IgD-negative memory B cell (primary cell): ENCODE measurements around the gene KCNAB2. TPM values are rescaled to one million over a fixed set of nuclear protein-coding genes. Genes with fewer than 3 reads are reported as not detected.
"Not testable (repeated sequence)": the region's sequence is repeated elsewhere in the genome, so short reads cannot be mapped to it uniquely, and the experiment has no call there.

Experiments used
- H3K27ac Mint-ChIP-seq, 3 donors: one replicate each; pipeline ENCODE4 v1.8.0; 2020 to 2022; ENCODE audit warnings: mild to moderate bottlenecking in 3 of 3, mixed read lengths in 3 of 3, moderate library complexity in 1 of 3
- H3K27me3 Mint-ChIP-seq: one replicate; pipeline ENCODE4 v1.8.0; 2021; ENCODE audit warnings: mixed read lengths
- H3K36me3 Mint-ChIP-seq: one replicate; pipeline ENCODE4 v1.8.0; 2020; ENCODE audit warnings: mild to moderate bottlenecking, mixed read lengths
- H3K4me1 Mint-ChIP-seq, 3 donors: one replicate each; pipeline ENCODE4 v1.8.0; 2020 to 2022; ENCODE audit warnings: mixed read lengths in 3 of 3, mild to moderate bottlenecking in 1 of 3
- H3K4me3 Mint-ChIP-seq, 4 donors: one replicate each; pipeline ENCODE4 v1.8.0; 2020 to 2022; ENCODE audit warnings: mild to moderate bottlenecking in 4 of 4, mixed read lengths in 4 of 4, moderate library complexity in 3 of 4
- H3K9me3 Mint-ChIP-seq, 3 donors: one replicate each; pipeline ENCODE4 v1.8.0; 2020 to 2021; ENCODE audit warnings: mixed read lengths in 3 of 3, mild to moderate bottlenecking in 1 of 3
- polyA plus RNA-seq: library from polyadenylated mRNA; unstranded; fragments of 300-500 nt; fragmentation: Illumina TruSeq; gene quantifications from one replicate; pipeline ENCODE4 v1.2.3, GENCODE V29; 2021

KCNAB2 gene
- polyA plus RNA-seq, 1 donor from 2014 or later = 20.4 TPM

DNA sequence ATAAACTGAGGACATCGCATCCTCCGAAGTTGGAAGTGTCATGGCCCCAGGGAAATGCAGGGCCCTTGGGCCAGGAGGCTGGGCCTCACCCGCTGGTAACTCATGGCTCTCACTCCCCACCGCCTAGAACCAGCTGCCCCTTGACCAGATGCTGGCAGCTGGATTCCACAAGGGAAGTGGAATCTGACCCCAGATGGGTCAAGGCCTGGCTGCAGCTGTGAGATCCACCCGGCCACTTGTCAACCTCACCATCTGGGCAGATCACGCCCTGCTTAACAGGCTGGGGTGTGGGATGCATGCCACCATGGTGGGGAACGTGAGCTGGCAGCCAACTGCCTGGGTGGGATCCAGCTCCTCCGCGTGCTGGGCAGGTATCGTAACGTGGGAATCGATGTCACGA is 25.5 kb downstream of the KCNAB2 start:
- Mint-ChIP-seq H3K9me3 (no peaks in the 10 kb centered on the region), H3K4me1 (peaks cover 0 to 1% (median 0%) of the 10 kb centered on the region in 3 donors), H3K27me3 (no peaks in the 10 kb centered on the region), H3K4me3 (no peak overlapping the region), H3K36me3 (no peaks in the 10 kb centered on the region), H3K27ac (no peak overlapping the region)

DNA sequence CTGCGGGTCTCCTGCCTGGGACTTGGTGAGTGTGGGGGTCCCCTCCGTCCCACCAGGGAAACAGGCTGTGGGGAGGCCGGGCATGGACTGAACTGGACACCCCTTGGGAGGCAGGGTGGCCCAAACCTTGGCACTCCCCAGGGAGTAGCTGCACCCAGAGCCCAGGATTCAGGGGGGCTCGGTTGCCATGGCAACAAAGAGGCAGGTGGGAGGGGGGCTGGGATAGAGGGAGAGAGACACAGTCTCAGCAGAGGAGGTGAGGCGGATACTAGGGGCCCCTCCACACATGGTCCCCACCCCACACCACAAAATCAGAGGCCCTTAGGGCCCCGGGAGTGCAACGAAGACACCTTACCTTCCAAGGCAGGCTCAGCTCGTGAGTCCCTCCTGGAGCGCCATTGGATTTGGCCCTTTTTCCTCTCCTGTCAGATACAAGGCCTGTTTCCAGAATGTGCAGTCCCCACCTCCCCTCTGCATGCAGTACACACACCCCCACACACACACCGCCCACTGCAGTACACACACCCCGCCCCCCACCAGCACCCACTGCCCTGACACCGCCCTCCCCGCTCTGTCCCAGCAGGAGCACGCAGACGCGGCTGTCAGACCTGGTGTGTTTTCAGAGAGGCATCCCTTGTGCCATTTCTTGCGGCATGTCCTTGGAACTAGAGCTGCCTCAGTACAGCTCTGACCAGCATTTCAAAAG is 27.2 kb downstream of the KCNAB2 start:
- Mint-ChIP-seq H3K36me3 (no peaks in the 10 kb centered on the region), H3K27ac (no peak overlapping the region), H3K9me3 (no peaks in the 10 kb centered on the region), H3K4me1 (peaks cover 0 to 1% (median 0%) of the 10 kb centered on the region in 3 donors), H3K4me3 (no peak overlapping the region), H3K27me3 (no peaks in the 10 kb centered on the region)

DNA sequence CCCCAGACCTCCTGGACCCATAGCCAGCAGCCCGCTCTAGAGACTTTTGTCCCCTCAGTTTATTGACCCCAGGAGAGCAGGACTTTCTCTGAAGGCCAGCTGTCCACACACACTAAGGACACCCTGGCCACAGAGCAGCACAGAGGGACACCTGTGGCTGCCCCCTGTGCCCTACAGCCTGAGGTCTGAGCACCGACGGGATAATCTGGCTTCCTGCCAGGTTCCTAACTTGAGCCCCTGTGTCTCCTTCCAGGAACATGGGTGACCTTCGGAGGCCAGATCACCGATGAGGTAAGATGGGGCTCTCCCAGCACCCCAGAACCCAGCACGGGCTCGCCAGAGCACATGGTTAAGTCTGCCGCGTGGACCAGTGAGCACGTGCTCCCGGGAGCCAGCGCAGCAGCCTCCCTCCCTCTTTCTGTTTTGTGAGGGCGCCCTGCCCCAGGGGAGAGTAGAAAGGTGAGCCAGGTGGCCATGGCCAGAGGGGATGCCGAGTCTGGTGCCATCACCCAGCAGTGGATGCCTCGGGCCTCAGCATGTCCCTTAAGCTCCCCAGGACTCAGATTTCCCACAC is 27.9 kb downstream of the KCNAB2 start:
- no peak overlapping the region for H3K27ac Mint-ChIP-seq
- no peaks in the 10 kb centered on the region for H3K36me3 Mint-ChIP-seq
- no peaks in the 10 kb centered on the region for H3K9me3 Mint-ChIP-seq
- H3K27me3 Mint-ChIP-seq = no peaks in the 10 kb centered on the region
- H3K4me3 Mint-ChIP-seq = no peak overlapping the region
- H3K4me1 Mint-ChIP-seq = peaks cover 0 to 1% (median 0%) of the 10 kb centered on the region in 3 donors

DNA sequence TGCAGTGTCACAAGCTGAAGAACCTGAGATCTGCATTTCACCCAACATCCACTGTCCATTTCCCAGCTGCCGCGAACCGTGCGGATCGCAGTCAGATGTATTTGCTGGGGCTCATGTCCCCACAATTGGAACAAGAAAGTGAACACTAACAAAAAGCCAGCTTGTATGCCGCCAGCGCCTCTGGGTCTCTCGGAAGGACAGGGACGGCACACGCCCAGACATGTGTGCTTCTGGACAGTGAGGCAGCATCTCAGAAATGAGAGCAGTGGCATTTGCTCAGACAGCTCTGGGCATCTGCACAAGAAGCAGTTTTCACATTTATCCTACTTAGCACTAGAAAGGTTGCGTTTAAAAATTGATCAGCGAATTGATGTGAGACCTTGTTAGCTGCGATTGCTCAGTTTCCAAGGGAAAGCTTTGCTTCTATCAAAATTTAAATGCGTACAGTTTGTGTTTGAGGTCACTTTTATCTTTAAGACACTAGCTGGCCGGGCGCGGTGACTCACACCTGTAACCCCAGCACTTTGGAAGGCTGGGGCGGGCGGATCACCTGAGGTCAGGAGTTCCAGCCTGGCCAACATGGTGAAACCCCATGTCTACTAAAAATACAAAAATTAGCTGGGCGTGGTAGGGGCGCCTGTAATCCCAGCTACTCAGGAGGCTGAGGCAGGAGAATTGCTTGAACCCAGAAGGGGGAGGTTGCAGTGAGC is 28.7 kb downstream of the KCNAB2 start:
- Mint-ChIP-seq H3K27me3 (no peaks in the 10 kb centered on the region), H3K9me3 (no peaks in the 10 kb centered on the region), H3K4me3 (no peak overlapping the region), H3K36me3 (no peaks in the 10 kb centered on the region), H3K27ac (no peak overlapping the region), H3K4me1 (peaks cover 0 to 1% (median 0%) of the 10 kb centered on the region in 3 donors)

DNA sequence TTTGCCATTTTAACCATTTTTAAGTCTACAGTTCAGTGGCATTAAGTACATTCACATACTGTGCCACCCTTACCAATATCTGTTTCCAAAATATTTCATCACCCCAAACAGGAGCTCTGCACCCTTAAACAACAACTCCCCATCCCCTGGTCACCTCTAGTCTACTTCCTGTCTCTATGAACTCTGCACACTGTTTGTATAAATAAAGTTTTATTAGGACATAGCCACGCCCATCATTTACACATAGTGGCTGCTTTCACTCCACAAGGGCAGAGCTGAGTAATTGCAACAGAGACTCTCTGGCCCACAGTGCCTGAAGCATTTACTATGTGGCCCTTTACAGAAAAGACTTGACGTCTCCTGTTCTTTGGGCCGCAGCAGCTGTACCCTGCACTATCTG is 30.1 kb downstream of the KCNAB2 start:
- no peak overlapping the region for H3K4me3 Mint-ChIP-seq
- no peaks in the 10 kb centered on the region for H3K9me3 Mint-ChIP-seq
- no peaks in the 10 kb centered on the region for H3K27me3 Mint-ChIP-seq
- H3K4me1 Mint-ChIP-seq = peaks cover 0 to 3% (median 0%) of the 10 kb centered on the region in 3 donors
- H3K27ac Mint-ChIP-seq = no peak overlapping the region
- H3K36me3 Mint-ChIP-seq = no peaks in the 10 kb centered on the region

DNA sequence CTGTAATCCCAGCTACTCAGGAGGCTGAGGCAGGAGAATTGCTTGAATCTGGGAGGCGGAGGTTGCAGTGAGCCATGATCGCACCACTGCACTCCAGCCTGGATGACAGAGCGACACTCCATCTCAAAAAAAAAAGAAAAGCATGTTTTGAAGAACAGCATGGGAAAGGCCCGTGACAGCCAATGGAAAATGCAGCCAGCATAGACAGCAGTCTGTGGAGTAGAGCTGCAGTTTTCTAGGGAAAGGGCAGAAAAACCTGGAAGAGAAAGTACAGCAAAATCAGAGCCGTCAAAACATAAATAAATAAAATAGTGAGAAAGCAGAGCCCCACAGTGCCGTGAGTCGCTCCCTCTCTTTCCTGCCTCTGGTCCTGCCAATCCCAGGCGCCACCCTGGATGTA is 31.4 kb downstream of the KCNAB2 start:
- H3K4me1 Mint-ChIP-seq, H3K4me3 Mint-ChIP-seq, H3K27me3 Mint-ChIP-seq, H3K36me3 Mint-ChIP-seq, H3K27ac Mint-ChIP-seq, H3K9me3 Mint-ChIP-seq: not testable (repeated sequence)

DNA sequence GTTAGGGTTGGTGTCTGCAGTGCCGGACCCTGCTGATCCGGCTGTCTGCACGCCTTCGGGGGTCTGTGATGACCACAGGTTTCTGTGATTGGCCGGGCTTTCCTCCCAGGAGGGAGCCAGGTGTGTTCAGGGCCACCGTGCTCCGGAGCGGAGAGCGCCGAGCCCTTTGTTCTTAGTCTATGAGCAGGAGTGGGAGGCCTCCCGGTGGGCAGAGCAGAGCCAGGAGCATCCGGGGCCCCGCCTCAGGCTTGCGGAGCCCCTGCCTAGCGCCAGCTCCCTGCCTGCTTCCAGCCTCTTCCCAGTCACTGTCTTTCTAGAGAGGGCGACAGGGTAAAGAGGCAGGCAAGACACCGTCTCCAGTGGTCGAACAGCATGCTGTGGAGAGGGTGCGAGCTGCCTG is 31.8 kb downstream of the KCNAB2 start:
- no peaks in the 10 kb centered on the region for H3K27me3 Mint-ChIP-seq
- H3K4me3 Mint-ChIP-seq = no peak overlapping the region
- H3K4me1 Mint-ChIP-seq = peaks cover 0 to 2% (median 0%) of the 10 kb centered on the region in 3 donors
- H3K27ac Mint-ChIP-seq = no peak overlapping the region
- no peaks in the 10 kb centered on the region for H3K9me3 Mint-ChIP-seq
- H3K36me3 Mint-ChIP-seq = peaks cover 4% of the 10 kb centered on the region

DNA sequence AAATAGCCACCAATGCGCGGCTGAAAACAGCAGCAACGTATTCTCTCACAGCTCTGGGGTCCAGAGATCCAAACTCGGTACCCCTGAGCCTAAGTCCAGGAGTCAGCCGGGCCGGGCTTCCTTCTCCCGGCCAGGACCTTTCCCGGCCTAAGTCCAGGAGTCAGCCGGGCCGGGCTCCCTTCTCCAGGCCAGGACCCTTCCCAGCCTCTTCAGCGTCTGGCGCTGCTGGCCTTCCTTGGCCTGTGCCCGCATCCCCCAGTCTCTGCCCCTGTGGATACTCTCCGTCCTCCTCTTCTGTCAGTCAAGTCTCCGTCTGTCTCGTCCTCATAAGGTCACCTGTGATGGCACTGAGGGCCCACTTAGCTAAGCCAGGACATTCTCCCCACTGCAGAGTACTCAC is 32.2 kb downstream of the KCNAB2 start:
- no peak overlapping the region for H3K27ac Mint-ChIP-seq
- H3K4me3 Mint-ChIP-seq = no peak overlapping the region
- H3K4me1 Mint-ChIP-seq = peaks cover 0 to 2% (median 0%) of the 10 kb centered on the region in 3 donors
- H3K27me3 Mint-ChIP-seq = no peaks in the 10 kb centered on the region
- no peaks in the 10 kb centered on the region for H3K9me3 Mint-ChIP-seq
- H3K36me3 Mint-ChIP-seq = peaks cover 4% of the 10 kb centered on the region

DNA sequence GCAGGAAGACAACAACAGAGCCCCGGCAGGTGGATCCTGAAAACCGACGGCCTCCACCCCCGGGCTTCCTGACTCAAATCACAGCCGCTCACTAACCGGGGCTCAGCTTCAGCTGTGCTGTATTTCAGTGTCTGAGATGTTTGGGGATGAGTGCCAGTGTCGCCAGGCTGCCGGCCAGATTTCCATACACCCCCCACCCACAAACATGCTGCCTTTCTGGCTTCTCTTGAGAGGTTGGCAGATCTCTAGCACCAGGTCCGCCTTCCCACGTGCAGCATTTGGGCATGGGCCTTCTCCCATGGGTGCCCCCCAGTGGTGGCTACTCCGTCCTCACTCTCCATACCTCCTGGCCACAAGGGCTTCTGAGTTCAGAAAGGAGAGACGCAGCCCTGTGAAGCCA is 34.8 kb downstream of the KCNAB2 start:
- H3K27ac Mint-ChIP-seq = peak overlapping the region in 1 of 3 donors; percentile 89
- no peaks in the 10 kb centered on the region for H3K9me3 Mint-ChIP-seq
- no peaks in the 10 kb centered on the region for H3K27me3 Mint-ChIP-seq
- peaks cover 0 to 2% (median 0%) of the 10 kb centered on the region in 3 donors for H3K4me1 Mint-ChIP-seq
- H3K36me3 Mint-ChIP-seq = peaks cover 4% of the 10 kb centered on the region
- no peak overlapping the region for H3K4me3 Mint-ChIP-seq

DNA sequence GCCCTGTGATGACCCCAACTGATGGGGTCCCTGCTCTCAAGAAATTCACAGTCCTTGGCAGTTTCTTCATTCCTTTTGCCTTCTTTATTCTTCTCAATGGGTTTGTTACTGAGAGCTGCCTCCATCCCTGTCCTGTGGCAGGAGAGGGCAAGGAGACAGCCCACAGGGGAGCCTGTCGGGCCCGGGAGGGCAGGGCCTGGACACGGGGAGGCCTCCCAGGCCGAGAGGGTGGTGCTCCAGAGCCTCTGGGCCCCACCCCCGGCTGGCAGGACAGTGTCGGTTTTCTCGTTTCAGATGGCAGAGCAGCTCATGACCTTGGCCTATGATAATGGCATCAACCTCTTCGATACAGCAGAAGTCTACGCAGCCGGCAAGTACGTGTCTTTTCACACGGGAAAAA is 36.2 kb downstream of the KCNAB2 start:
- Mint-ChIP-seq H3K27me3 (no peaks in the 10 kb centered on the region), H3K4me3 (no peak overlapping the region), H3K36me3 (peaks cover 5% of the 10 kb centered on the region), H3K27ac (no peak overlapping the region), H3K9me3 (no peaks in the 10 kb centered on the region), H3K4me1 (peaks cover 0 to 2% (median 0%) of the 10 kb centered on the region in 3 donors)

DNA sequence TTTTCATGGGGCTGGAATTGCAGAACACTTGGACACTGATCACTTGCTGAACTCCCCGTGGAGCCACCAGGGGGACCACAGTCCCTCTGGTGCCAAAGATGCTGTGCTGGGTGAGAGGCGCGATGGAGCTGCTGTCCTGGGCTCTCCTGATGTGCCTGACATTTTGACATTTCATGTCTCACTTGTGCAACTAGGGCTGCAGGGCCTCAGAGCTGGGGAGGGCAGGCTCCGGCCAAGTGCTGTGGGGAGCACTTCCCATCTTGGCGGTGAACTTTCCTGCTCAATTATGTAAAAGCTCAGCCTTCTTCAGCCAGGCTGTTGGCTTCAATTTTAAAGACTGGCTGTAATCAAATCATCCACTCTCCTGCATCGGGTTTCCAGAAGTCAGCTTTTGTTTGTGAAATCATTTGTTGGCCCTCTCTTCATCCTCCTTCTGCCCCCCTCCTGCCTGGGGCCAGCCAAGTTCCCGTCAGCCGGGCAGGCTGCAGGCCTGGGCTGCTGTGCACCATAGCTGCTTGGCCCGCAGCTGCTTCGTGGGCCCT is 36.8 kb downstream of the KCNAB2 start:
- no peaks in the 10 kb centered on the region for H3K9me3 Mint-ChIP-seq
- H3K4me3 Mint-ChIP-seq = no peak overlapping the region
- H3K27me3 Mint-ChIP-seq = no peaks in the 10 kb centered on the region
- peaks cover 6% of the 10 kb centered on the region for H3K36me3 Mint-ChIP-seq
- H3K4me1 Mint-ChIP-seq = peaks cover 0 to 2% (median 0%) of the 10 kb centered on the region in 3 donors
- H3K27ac Mint-ChIP-seq = no peak overlapping the region

DNA sequence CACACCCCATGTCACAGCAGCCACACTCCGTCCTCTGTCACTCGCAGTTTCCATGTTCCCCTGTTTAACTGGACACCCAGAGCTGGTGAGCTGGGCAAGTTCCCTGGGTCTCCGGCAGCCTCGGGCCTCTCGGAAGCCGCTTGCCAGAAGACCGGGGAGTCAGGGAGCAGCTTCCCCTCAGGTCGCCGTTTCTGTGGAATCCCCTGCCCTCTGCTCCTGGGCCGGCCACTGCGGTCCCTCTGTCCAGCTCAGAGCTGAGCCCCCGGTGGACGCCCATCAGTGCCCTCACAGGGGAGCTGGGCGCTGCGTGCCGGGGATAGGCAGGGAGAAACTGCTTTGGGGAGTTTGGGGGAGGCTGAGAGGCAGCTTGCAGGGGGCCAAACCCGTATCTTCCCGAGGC is 37.7 kb downstream of the KCNAB2 start:
- Mint-ChIP-seq H3K9me3 (no peaks in the 10 kb centered on the region), H3K4me1 (peaks cover 0 to 2% (median 0%) of the 10 kb centered on the region in 3 donors), H3K36me3 (peaks cover 6% of the 10 kb centered on the region), H3K27ac (no peak overlapping the region), H3K27me3 (no peaks in the 10 kb centered on the region), H3K4me3 (no peak overlapping the region)

DNA sequence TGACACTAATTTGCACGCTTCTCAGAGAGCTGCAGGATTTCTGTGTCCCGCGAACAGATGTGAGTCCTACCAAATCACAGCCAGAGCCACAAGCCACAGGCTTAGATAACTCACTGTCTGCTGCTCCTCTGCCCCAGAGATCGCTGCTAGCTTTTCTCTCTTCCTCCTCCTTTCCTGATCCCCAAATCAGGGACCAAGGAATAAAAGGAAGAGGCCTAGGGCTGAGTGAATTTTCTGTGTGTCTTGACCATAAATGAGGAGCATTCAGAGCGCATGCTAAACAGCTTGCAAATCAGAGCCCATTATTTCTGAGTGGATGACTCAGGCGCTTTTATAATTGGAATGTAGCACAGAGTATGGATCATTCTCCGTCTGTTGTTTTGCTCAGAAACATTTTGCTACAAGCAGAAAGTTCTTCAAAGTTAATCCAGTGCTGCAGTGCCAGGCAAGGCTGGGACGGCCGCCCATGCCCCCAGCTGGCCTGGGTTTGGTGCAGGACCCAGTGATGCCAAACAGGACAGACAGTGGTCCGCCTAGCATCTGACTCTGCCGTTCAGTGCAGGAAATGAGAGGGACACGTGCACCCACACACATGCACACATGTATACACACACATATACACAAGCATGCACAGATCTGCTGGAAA is 38.2 kb downstream of the KCNAB2 start:
- peaks cover 6% of the 10 kb centered on the region for H3K36me3 Mint-ChIP-seq
- no peak overlapping the region for H3K4me3 Mint-ChIP-seq
- no peaks in the 10 kb centered on the region for H3K27me3 Mint-ChIP-seq
- peaks cover 0 to 2% (median 0%) of the 10 kb centered on the region in 3 donors for H3K4me1 Mint-ChIP-seq
- no peaks in the 10 kb centered on the region for H3K9me3 Mint-ChIP-seq
- H3K27ac Mint-ChIP-seq = no peak overlapping the region

DNA sequence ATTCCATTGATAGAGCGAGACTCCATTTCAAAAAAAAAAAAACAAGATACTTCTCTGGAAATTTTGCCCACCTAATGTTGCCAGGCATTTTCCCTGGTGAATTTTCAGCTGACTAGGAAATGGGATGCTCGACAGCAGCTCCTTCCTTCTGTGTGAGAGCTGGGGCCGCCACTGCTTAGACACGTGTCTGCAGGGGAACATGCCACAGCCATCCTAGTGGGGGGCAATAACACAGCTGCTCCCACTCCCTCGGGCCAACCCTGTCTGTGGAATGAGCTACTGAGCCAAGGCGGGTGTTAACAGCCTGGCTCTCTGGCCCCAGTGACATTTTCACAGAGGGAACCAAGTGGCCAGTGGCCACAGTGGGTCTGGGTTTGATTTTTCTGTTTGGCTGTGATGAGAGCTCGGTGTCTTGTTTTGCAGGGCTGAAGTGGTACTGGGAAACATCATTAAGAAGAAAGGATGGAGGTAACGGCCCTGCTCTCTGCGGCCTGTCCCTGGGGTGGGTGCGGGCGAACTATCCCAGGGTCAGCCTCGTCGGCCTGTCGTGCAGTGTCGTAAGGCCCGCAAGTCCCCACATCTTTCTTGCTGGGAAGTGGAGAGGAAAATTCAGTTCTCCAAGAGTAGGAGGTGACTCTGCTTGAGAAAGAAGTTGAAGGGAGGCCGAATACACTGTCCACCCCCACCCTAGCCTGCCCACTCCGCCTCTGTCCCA is 39.2 kb downstream of the KCNAB2 start:
- H3K4me1 Mint-ChIP-seq = no peaks in the 10 kb centered on the region
- no peak overlapping the region for H3K4me3 Mint-ChIP-seq
- H3K36me3 Mint-ChIP-seq = peaks cover 8% of the 10 kb centered on the region
- H3K9me3 Mint-ChIP-seq = no peaks in the 10 kb centered on the region
- no peaks in the 10 kb centered on the region for H3K27me3 Mint-ChIP-seq
- H3K27ac Mint-ChIP-seq = peak overlapping the region in 1 of 3 donors; percentile 31
